Gastroesophageal sphincter (tissue), 4 donors: ENCODE results near the gene JSRP1. TPM values are rescaled to one million over a fixed set of nuclear protein-coding genes. Genes with fewer than 3 reads are reported as not detected.
"Not testable (repeated sequence)": the region's sequence is repeated elsewhere in the genome, so short reads cannot be mapped to it uniquely, and the experiment has no call there.

Experiments
- ATAC-seq: fragments of 150-250 bp; one replicate; pipeline ENCODE4 v1.9.1; 2016; ENCODE audit warnings: mild to moderate bottlenecking, moderate library complexity
- H3K27ac ChIP-seq, 4 donors: fragments of 200-600 bp; sonication (generic) in 3 of 4; 1 replicate in 3 of 4; 2 replicates in 1 of 4; pipeline ENCODE4 v1.5.1; 2016 to 2019
- H3K27me3 ChIP-seq: fragments of 200-600 bp; sonication (generic); one replicate; pipeline ENCODE4 v1.5.1; 2019
- H3K36me3 ChIP-seq, 2 donors: fragments of 200-600 bp; sonication (generic); one replicate each; pipeline ENCODE4 v1.5.1; 2019; ENCODE audit warnings: control low read depth in 1 of 2
- H3K4me1 ChIP-seq, 3 donors: fragments of 200-600 bp; sonication (generic); 1 replicate in 2 of 3; 2 replicates in 1 of 3; pipeline ENCODE4 v1.5.1; 2016 to 2019; ENCODE audit warnings: control low read depth in 2 of 3
- H3K4me3 ChIP-seq, 2 donors: fragments of 200-600 bp; sonication (generic); one replicate each; pipeline ENCODE4 v1.5.1; 2019; ENCODE audit warnings: mild to moderate bottlenecking in 1 of 2, moderate library complexity in 1 of 2
- H3K9me3 ChIP-seq, 3 donors: fragments of 200-600 bp; sonication (generic); one replicate each; pipeline ENCODE4 v1.5.1; 2017 to 2019; ENCODE audit warnings: control low read depth in 2 of 3
- EP300 ChIP-seq: sonication (generic); formaldehyde crosslinking; IDR thresholded peaks from one replicate; pipeline ENCODE4 v1.6.1; 2017; ENCODE audit warnings: antibody characterized with exemption, mild to moderate bottlenecking
- POLR2A ChIP-seq, 2 donors: fragments of 450-650 bp; IDR thresholded peaks; one replicate each; pipeline ENCODE4 v1.6.1; 2017; ENCODE audit warnings: antibody characterized with exemption in 2 of 2, mild to moderate bottlenecking in 2 of 2, moderate library complexity in 1 of 2
- POLR2AphosphoS5 ChIP-seq: sonication (generic); formaldehyde crosslinking; IDR thresholded peaks from one replicate; pipeline ENCODE4 v1.6.1; 2017; ENCODE audit warnings: antibody characterized with exemption
- WGBS, 2 donors: methylation state at CpG; one replicate each; pipeline ENCODE4 v1.1.5; 2018; ENCODE audit warnings: low coverage in 1 of 2; 5-methylcytosine and 5-hydroxymethylcytosine counted together
- total RNA-seq, 4 donors: library from RNA; depleted of rRNA; stranded (reverse); fragments of >200 nt; gene quantifications; one replicate each; pipeline ENCODE4 v1.1.0, GENCODE V29; 2016
- TF ChIP-seq, protein P1 (sequence below), 4 experiments: fragments of 200-600 bp in 2 of 4; fragments of 450-650 bp in 2 of 4; sonication (generic) in 1 of 4; IDR thresholded peaks; one replicate each; pipeline ENCODE4 v1.5.1; 2017 to 2019; ENCODE audit warnings: antibody characterized with exemption in 4 of 4, mild to moderate bottlenecking in 2 of 4, moderate library complexity in 2 of 4

The JSRP1 gene
- total RNA-seq, 4 donors from 2014 or later = 0.37 TPM; not detected in 3

DNA sequence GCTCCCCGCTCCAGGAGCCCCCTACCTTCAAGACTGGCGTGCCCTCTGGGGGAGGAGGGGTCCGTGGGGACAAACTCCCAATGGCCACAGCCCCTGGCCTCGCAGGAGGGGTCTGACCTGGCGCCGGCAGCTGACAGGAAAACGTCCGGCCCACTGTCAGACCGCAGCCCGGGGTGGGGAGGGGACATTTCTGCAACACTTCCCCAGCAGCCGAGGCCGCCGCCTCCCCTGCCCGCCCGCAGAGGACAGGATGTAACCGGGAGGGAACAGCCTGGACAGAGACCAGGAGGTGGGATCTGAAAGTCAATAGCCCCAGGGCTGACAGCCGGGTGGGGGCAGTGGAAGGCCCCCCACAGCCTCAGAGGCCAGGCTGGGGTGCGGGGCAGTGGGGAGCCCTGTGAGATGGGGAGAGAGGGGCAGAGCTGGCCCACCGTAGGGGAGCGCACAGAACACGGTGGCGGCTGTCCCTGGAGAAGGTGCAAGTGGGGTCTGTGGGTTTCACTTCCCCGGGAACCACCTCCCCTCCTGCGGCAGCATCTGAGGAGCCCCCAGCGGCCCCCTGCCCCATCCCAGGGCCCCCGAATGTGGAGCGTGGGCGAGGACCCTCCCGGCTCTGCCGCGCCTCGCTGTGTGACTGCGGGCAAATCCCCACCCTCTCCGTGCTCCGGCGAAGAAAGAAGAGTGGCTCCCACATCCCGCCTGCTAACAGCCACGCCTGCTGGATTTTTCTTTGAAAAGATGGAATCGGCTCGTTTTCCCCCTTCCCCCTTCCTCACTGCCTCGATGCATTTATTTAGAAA is 26.0 kb upstream of the JSRP1 start, which contains the start of gene PEAK3:
Gene PEAK3 (minus strand): TSS at position 114 of the 800 bp plus-strand sequence. CDS start 1,244 bp downstream, outside the sequence.
- TF ChIP-seq POLR2AphosphoS5 = no peak
- TF ChIP-seq, protein P1, sequence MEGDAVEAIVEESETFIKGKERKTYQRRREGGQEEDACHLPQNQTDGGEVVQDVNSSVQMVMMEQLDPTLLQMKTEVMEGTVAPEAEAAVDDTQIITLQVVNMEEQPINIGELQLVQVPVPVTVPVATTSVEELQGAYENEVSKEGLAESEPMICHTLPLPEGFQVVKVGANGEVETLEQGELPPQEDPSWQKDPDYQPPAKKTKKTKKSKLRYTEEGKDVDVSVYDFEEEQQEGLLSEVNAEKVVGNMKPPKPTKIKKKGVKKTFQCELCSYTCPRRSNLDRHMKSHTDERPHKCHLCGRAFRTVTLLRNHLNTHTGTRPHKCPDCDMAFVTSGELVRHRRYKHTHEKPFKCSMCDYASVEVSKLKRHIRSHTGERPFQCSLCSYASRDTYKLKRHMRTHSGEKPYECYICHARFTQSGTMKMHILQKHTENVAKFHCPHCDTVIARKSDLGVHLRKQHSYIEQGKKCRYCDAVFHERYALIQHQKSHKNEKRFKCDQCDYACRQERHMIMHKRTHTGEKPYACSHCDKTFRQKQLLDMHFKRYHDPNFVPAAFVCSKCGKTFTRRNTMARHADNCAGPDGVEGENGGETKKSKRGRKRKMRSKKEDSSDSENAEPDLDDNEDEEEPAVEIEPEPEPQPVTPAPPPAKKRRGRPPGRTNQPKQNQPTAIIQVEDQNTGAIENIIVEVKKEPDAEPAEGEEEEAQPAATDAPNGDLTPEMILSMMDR (IDR thresholded peaks at IDR 0.05) = no peak
- TF ChIP-seq POLR2A (IDR thresholded peaks at IDR 0.05) = no peak
- TF ChIP-seq EP300 = no peak
- WGBS, 2 donors = 20 to 30% methylated on average over 2 to 10 of the region's 41 CpGs
- Histone ChIP-seq H3K4me1 (peaks cover 0 to 22% (median 0%) of the 10 kb centered on the region in 3 donors), H3K36me3 (peaks cover 0 to 3% of the 10 kb centered on the region in 2 donors), H3K4me3 (peak within 1 kb of the TSS in 1 of 2 donors; percentile 46), H3K9me3 (no peaks in the 10 kb centered on the region), H3K27ac (peak within 1 kb of the TSS in 2 of 4 donors; percentile 49 to 66), H3K27me3 (no peaks in the 10 kb centered on the region)
- peak; percentile 75 for ATAC-seq

DNA sequence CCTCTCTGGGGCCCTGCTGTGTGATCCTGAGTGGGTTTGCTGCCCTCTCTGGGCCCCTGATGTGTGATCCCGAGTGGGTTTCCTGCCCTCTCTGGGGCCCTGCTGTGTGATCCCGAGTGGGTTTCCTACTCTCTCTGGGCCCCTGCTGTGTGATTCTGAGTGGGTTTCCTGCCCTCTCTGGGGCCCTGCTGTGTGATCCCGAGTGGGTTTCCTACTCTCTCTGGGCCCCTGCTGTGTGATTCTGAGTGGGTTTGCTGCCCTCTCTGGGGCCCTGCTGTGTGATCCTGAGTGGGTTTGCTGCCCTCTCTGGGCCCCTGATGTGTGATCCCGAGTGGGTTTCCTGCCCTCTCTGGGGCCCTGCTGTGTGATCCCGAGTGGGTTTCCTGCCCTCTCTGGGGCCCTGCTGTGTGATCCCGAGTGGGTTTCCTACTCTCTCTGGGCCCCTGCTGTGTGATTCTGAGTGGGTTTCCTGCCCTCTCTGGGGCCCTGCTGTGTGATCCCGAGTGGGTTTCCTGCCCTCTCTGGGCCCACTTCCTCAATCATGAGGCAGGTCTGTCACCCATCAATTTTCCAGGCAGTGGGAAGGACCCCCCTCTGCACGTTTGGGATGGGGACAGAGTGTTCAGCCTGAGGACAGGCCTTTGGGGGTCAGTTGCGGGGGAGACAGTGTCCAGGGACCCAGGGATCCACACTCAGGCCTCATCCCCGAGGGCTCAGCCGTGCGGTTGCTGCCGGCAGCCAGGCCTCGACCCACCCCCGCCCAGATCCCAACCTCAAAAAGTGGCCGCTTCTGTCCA is 25.2 kb upstream of the JSRP1 start:
- ATAC-seq, H3K27me3 ChIP-seq, H3K9me3 ChIP-seq: not testable (repeated sequence)
- WGBS, 2 donors = 0 to 20% methylated on average over 1 to 4 of the region's 16 CpGs
- H3K4me3 ChIP-seq = peak overlapping the region in 1 of 2 donors; percentile 46
- H3K27ac ChIP-seq = peak overlapping the region in 2 of 4 donors; percentile 49 to 66
- H3K36me3 ChIP-seq = peaks cover 0 to 11% of the 10 kb centered on the region in 2 donors
- H3K4me1 ChIP-seq = peaks cover 0 to 29% (median 0%) of the 10 kb centered on the region in 3 donors

DNA sequence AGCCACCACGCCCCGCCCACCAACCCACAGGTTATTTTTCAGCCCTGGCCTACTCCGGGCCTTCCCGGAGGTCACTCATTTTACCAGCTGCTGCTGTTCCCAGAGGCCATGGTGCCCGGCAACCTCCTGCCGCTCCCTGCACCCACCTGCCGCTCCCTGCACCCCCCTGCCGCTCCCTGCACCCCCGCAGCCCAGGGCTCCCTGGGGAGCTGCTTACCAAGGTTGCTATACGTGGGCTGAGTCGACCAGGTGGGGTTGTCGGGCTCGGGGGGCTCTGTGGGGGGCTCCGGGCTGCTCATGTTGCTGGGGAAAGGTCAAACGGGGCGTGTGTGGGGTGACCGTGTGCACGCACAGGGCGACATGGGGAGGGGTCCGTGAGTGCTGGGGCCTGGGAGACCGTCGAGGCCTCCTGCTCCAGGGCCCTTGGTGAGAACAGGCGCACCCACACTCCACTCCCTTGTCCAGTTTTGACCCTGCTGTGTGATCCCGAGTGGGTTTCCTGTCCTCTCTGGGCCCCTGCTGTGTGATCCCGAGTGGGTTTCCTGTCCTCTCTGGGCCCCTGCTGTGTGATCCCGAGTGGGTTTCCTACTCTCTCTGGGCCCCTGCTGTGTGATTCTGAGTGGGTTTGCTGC is 24.5 kb upstream of the JSRP1 start:
- no peak for ATAC-seq
- H3K27ac ChIP-seq = no peak overlapping the region
- no peaks in the 10 kb centered on the region for H3K9me3 ChIP-seq
- peaks cover 0 to 36% (median 6%) of the 10 kb centered on the region in 3 donors for H3K4me1 ChIP-seq
- WGBS, 2 donors = 100% methylated on average over 1 of the region's 26 CpGs; no CpG with 5 or more reads in 1 of the 2 donors
- peaks cover 0 to 18% of the 10 kb centered on the region in 2 donors for H3K36me3 ChIP-seq
- H3K4me3 ChIP-seq = no peak overlapping the region
- H3K27me3 ChIP-seq = no peaks in the 10 kb centered on the region
- TF ChIP-seq POLR2AphosphoS5 (no peak), EP300 (no peak), POLR2A (IDR thresholded peaks at IDR 0.05) (no peak)
- TF ChIP-seq, protein P1 (IDR thresholded peaks at IDR 0.05) = no peak

DNA sequence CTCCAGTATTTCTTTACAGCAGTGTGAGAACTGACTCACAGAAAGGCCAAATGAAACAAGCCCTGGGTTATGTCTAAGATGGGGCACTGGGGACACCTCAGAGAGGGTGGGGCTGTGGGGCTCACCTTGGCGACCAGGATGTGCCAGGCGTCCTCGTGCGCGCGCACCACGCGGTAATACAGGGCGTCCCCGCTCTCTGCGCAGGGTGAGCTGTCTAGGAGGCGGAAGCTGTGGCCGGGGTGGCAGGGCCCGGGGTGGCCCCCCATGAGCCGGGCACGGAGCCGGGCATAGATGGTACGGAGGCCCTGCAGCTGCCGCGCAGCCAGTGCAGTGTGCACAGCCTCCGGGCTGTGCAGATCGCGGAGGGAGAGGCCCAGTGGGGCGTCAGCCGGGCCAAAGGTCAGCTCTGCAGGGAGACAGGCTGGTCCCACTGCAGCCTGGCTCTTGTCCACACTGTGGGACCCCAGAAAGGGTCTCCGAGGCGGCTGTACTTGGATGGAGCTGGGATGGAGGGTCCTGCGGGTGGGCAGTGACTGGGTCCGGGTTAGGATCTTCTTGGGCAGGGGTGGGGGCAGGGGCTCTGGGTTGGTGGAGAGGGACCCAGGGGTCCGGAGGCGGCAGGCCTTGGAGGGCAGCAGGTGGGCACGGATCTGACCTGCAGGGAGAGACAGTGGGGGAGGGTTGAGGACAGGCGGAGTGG is 22.4 kb upstream of the JSRP1 start:
- Histone ChIP-seq H3K27ac (no peak overlapping the region), H3K4me1 (peaks cover 0 to 57% (median 20%) of the 10 kb centered on the region in 3 donors), H3K27me3 (no peaks in the 10 kb centered on the region), H3K4me3 (no peak overlapping the region), H3K9me3 (no peaks in the 10 kb centered on the region), H3K36me3 (peaks cover 0 to 24% of the 10 kb centered on the region in 2 donors)
- WGBS, 2 donors = 76% methylated on average over 4 to 5 of the region's 33 CpGs
- ATAC-seq = no peak
- TF ChIP-seq, protein P1 (IDR thresholded peaks at IDR 0.05) = no peak
- TF ChIP-seq EP300 = no peak
- no peak for TF ChIP-seq POLR2A (IDR thresholded peaks at IDR 0.05)
- TF ChIP-seq POLR2AphosphoS5 = no peak
